WTC11 (cell line): Measurements from ENCODE around the gene RBFOX2. TPM values are rescaled to one million over a fixed set of nuclear protein-coding genes. Genes with fewer than 3 reads are reported as not detected.

Experiments used
- ATAC-seq: fragments of 200-7000 bp; cut with Tn5 transposase; 2 replicates; pipeline ENCODE4 v1.10.0; 2021; ENCODE audit warnings: mild to moderate bottlenecking, moderate library complexity
- CTCF ChIA-PET: fragments of 300-600 bp; sonication (Branson Sonifier 250); formaldehyde crosslinking; loops from one replicate; lab custom pipeline; 2021; ENCODE audit warnings: antibody characterized with exemption; lab: Charles Lee
- POLR2A ChIA-PET: fragments of 350-600 bp; sonication (Branson Sonifier 250); formaldehyde crosslinking; loops from one replicate; lab custom pipeline; 2021; ENCODE audit warnings: antibody characterized with exemption; lab: Charles Lee
- DNase-seq: peaks from one replicate; pipeline ENCODE4 v3.0.0; 2021; ENCODE audit warnings: low spot score
- H3K27ac Mint-ChIP-seq: 2 replicates; pipeline ENCODE4 v1.8.0; 2021; ENCODE audit warnings: mixed read lengths
- H3K27me3 Mint-ChIP-seq: 2 replicates; pipeline ENCODE4 v1.8.0; 2021; ENCODE audit warnings: low read depth, mild to moderate bottlenecking, moderate library complexity, mixed read lengths
- H3K36me3 Mint-ChIP-seq: 2 replicates; pipeline ENCODE4 v1.8.0; 2021; ENCODE audit warnings: mixed read lengths
- H3K4me1 Mint-ChIP-seq: 2 replicates; pipeline ENCODE4 v1.8.0; 2022; ENCODE audit warnings: mixed read lengths
- H3K4me3 Mint-ChIP-seq: 2 replicates; pipeline ENCODE4 v1.8.0; 2021; ENCODE audit warnings: mild to moderate bottlenecking, moderate library complexity, mixed read lengths
- H3K9me3 Mint-ChIP-seq: 2 replicates; pipeline ENCODE4 v1.8.0; 2021; ENCODE audit warnings: mixed read lengths
- AR ChIP-seq: fragments of 250-450 bp; sonication (Bioruptor Pico); IDR thresholded peaks from 2 replicates; pipeline ENCODE4 v1.9.0; 2021; ENCODE audit warnings: mild to moderate bottlenecking
- ATF3 ChIP-seq: sonication (generic); formaldehyde crosslinking; conservative IDR thresholded peaks from 2 replicates; pipeline ENCODE4 v1.8.1; 2022; ENCODE audit warnings: mild to moderate bottlenecking, missing genetic modification reagents
- CDX4 ChIP-seq: fragments of 250-450 bp; sonication (Bioruptor Pico); IDR thresholded peaks from 2 replicates; pipeline ENCODE4 v1.9.0; 2021; ENCODE audit warnings: moderate library complexity, mild to moderate bottlenecking, inconsistent platforms, borderline replicate concordance
- E2F5 ChIP-seq: sonication (generic); formaldehyde crosslinking; IDR thresholded peaks from 2 replicates; pipeline ENCODE4 v1.8.1; 2022; ENCODE audit warnings: mild to moderate bottlenecking, moderate library complexity, missing genetic modification reagents
- IRF2 ChIP-seq: sonication (generic); formaldehyde crosslinking; IDR thresholded peaks from 2 replicates; pipeline ENCODE4 v1.8.0; 2022; ENCODE audit warnings: low read depth, missing genetic modification reagents, borderline replicate concordance
- JAZF1 ChIP-seq: fragments of 250-450 bp; sonication (Bioruptor Pico); IDR thresholded peaks from 2 replicates; pipeline ENCODE4 v1.9.0; 2021; ENCODE audit warnings: moderate library complexity, mild to moderate bottlenecking, inconsistent platforms
- NFE2L1 ChIP-seq: sonication (generic); formaldehyde crosslinking; IDR thresholded peaks from 2 replicates; pipeline ENCODE4 v1.8.1; 2023; ENCODE audit warnings: missing genetic modification reagents
- NR3C1 ChIP-seq: sonication (generic); formaldehyde crosslinking; conservative IDR thresholded peaks from 2 replicates; pipeline ENCODE4 v1.8.1; 2023; ENCODE audit warnings: low read depth, mild to moderate bottlenecking, missing genetic modification reagents
- RELA ChIP-seq: sonication (generic); formaldehyde crosslinking; IDR thresholded peaks from 2 replicates; pipeline ENCODE4 v1.8.1; 2022; ENCODE audit warnings: missing genetic modification reagents, mild to moderate bottlenecking, borderline replicate concordance
- SMAD4 ChIP-seq: sonication (generic); formaldehyde crosslinking; IDR thresholded peaks from 2 replicates; pipeline ENCODE4 v1.8.0; 2022; ENCODE audit warnings: mild to moderate bottlenecking, missing genetic modification reagents
- TP53 ChIP-seq: sonication (generic); formaldehyde crosslinking; IDR thresholded peaks from 2 replicates; pipeline ENCODE4 v1.8.1; 2023; ENCODE audit warnings: mild to moderate bottlenecking, missing genetic modification reagents
- ZBTB21 ChIP-seq: sonication (generic); formaldehyde crosslinking; IDR thresholded peaks from 2 replicates; pipeline ENCODE4 v1.8.1; 2023; ENCODE audit warnings: mild to moderate bottlenecking, missing genetic modification reagents, borderline replicate concordance
- ZNF138 ChIP-seq: sonication (generic); formaldehyde crosslinking; conservative IDR thresholded peaks from 2 replicates; pipeline ENCODE4 v1.8.1; 2022; ENCODE audit warnings: mild to moderate bottlenecking, moderate library complexity, missing genetic modification reagents
- ZNF263 ChIP-seq: sonication (generic); formaldehyde crosslinking; IDR thresholded peaks from 2 replicates; pipeline ENCODE4 v1.8.1; 2022; ENCODE audit warnings: low read depth, mild to moderate bottlenecking, moderate library complexity, missing genetic modification reagents
- ZNF281 ChIP-seq: sonication (generic); formaldehyde crosslinking; IDR thresholded peaks from 2 replicates; pipeline ENCODE4 v1.8.0; 2023; ENCODE audit warnings: mild to moderate bottlenecking, missing genetic modification reagents
- ZNF425 ChIP-seq: fragments of 250-450 bp; sonication (Bioruptor Pico); conservative IDR thresholded peaks from 2 replicates; pipeline ENCODE4 v1.9.0; 2021; ENCODE audit warnings: mild to moderate bottlenecking
- ZNF512 ChIP-seq: sonication (generic); formaldehyde crosslinking; IDR thresholded peaks from 2 replicates; pipeline ENCODE4 v1.8.1; 2022; ENCODE audit warnings: missing genetic modification reagents, borderline replicate concordance
- ZNF671 ChIP-seq: fragments of 250-450 bp; sonication (Bioruptor Pico); IDR thresholded peaks from 2 replicates; pipeline ENCODE4 v1.8.0; 2021; ENCODE audit warnings: mild to moderate bottlenecking
- total RNA-seq: library from RNA; stranded (reverse); gene quantifications from 3 replicates; pipeline ENCODE4 v1.2.3, GENCODE V29; 2021

Gene RBFOX2
- total RNA-seq, 1 experiment from 2014 or later, result 107 TPM

- ATAC-seq, result no peak
- Mint-ChIP-seq H3K9me3 (no peaks in the 10 kb centered on the region), H3K36me3 (no peaks in the 10 kb centered on the region), H3K4me3 (no peak overlapping the region), H3K4me1 (peaks cover 50% of the 10 kb centered on the region)
- ChIA-PET CTCF (interaction anchor here (2.5 kb wide), 1 partner anchor 80 kb away, joined by 11 read pairs; no protein-coding TSS in a partner anchor), POLR2A (no interaction called here)
- no peak for TF ChIP-seq NFE2L1 (CRISPR knock-in tag)
- TF ChIP-seq TP53 (CRISPR knock-in tag), result no peak
- TF ChIP-seq IRF2 (CRISPR knock-in tag), result no peak
- TF ChIP-seq ZNF425 (CRISPR knock-in tag), result no peak
- no peak for TF ChIP-seq ZBTB21 (CRISPR knock-in tag)
- TF ChIP-seq ATF3 (CRISPR knock-in tag), result no peak
- no peak for TF ChIP-seq SMAD4 (CRISPR knock-in tag)
- no peak for TF ChIP-seq JAZF1 (CRISPR knock-in tag)
- TF ChIP-seq CDX4 (CRISPR knock-in tag), result no peak
- no peak for TF ChIP-seq NR3C1 (CRISPR knock-in tag)
- TF ChIP-seq ZNF138 (CRISPR knock-in tag), result no peak
- no peak for TF ChIP-seq E2F5 (CRISPR knock-in tag)
- TF ChIP-seq ZNF671 (CRISPR knock-in tag), result no peak
- no peak for TF ChIP-seq AR (CRISPR knock-in tag)
- TF ChIP-seq ZNF512, result no peak
- no peak for TF ChIP-seq ZNF263
- no peak for TF ChIP-seq ZNF281 (CRISPR knock-in tag)
- TF ChIP-seq RELA (CRISPR knock-in tag), result no peak
- TF ChIP-seq, all 79 proteins: peak for 0
- H3K27me3 Mint-ChIP-seq, result no peaks in the 10 kb centered on the region
- no peak for DNase-seq
- H3K27ac Mint-ChIP-seq, result peak overlapping the region; percentile 71
Observed at GRCh38 chr22:35986088-35986487, 42.5 kb downstream of the RBFOX2 start.
